ENCODE measurements around the gene ANTXR1. TPM values are rescaled to one million over a fixed set of nuclear protein-coding genes. Genes with fewer than 3 reads are reported as not detected.

The ANTXR1 gene
- total and polyA plus RNA-seq, 2 of the 8 experiments (the other 6 are each of a cell fraction or from before 2014, with no cell fraction given), result 15.8 to 44.3 TPM

DNA sequence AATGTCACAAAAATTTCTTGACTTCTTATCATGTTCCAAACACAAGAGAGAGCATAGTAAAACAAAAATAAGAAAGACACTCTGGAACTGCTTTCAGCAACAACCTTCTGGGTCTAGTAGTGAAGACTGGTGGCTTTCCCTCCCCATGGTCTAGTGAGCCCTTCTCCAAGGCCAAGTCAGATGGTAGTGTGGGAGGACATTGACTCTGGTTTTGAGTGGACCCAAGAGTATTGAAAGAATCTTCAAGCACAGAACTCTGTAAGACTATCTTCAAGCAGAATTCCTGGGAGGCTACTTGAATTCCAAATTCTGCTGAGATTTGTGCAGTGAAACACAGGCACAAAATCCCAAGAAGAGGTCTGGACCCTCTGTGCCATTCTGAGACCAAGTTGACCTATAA, 21.1 kb downstream of the ANTXR1 start (continued):
- TF ChIP-seq, protein P1, sequence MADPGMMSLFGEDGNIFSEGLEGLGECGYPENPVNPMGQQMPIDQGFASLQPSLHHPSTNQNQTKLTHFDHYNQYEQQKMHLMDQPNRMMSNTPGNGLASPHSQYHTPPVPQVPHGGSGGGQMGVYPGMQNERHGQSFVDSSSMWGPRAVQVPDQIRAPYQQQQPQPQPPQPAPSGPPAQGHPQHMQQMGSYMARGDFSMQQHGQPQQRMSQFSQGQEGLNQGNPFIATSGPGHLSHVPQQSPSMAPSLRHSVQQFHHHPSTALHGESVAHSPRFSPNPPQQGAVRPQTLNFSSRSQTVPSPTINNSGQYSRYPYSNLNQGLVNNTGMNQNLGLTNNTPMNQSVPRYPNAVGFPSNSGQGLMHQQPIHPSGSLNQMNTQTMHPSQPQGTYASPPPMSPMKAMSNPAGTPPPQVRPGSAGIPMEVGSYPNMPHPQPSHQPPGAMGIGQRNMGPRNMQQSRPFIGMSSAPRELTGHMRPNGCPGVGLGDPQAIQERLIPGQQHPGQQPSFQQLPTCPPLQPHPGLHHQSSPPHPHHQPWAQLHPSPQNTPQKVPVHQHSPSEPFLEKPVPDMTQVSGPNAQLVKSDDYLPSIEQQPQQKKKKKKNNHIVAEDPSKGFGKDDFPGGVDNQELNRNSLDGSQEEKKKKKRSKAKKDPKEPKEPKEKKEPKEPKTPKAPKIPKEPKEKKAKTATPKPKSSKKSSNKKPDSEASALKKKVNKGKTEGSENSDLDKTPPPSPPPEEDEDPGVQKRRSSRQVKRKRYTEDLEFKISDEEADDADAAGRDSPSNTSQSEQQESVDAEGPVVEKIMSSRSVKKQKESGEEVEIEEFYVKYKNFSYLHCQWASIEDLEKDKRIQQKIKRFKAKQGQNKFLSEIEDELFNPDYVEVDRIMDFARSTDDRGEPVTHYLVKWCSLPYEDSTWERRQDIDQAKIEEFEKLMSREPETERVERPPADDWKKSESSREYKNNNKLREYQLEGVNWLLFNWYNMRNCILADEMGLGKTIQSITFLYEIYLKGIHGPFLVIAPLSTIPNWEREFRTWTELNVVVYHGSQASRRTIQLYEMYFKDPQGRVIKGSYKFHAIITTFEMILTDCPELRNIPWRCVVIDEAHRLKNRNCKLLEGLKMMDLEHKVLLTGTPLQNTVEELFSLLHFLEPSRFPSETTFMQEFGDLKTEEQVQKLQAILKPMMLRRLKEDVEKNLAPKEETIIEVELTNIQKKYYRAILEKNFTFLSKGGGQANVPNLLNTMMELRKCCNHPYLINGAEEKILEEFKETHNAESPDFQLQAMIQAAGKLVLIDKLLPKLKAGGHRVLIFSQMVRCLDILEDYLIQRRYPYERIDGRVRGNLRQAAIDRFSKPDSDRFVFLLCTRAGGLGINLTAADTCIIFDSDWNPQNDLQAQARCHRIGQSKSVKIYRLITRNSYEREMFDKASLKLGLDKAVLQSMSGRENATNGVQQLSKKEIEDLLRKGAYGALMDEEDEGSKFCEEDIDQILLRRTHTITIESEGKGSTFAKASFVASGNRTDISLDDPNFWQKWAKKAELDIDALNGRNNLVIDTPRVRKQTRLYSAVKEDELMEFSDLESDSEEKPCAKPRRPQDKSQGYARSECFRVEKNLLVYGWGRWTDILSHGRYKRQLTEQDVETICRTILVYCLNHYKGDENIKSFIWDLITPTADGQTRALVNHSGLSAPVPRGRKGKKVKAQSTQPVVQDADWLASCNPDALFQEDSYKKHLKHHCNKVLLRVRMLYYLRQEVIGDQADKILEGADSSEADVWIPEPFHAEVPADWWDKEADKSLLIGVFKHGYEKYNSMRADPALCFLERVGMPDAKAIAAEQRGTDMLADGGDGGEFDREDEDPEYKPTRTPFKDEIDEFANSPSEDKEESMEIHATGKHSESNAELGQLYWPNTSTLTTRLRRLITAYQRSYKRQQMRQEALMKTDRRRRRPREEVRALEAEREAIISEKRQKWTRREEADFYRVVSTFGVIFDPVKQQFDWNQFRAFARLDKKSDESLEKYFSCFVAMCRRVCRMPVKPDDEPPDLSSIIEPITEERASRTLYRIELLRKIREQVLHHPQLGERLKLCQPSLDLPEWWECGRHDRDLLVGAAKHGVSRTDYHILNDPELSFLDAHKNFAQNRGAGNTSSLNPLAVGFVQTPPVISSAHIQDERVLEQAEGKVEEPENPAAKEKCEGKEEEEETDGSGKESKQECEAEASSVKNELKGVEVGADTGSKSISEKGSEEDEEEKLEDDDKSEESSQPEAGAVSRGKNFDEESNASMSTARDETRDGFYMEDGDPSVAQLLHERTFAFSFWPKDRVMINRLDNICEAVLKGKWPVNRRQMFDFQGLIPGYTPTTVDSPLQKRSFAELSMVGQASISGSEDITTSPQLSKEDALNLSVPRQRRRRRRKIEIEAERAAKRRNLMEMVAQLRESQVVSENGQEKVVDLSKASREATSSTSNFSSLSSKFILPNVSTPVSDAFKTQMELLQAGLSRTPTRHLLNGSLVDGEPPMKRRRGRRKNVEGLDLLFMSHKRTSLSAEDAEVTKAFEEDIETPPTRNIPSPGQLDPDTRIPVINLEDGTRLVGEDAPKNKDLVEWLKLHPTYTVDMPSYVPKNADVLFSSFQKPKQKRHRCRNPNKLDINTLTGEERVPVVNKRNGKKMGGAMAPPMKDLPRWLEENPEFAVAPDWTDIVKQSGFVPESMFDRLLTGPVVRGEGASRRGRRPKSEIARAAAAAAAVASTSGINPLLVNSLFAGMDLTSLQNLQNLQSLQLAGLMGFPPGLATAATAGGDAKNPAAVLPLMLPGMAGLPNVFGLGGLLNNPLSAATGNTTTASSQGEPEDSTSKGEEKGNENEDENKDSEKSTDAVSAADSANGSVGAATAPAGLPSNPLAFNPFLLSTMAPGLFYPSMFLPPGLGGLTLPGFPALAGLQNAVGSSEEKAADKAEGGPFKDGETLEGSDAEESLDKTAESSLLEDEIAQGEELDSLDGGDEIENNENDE (IDR thresholded peaks at IDR 0.05; ENCODE audit: insufficient replicate concordance, low read length), result no peak
- TF ChIP-seq POU5F1 (IDR thresholded peaks at IDR 0.05; ENCODE audit: low read depth, low read length) (no peak), NRF1 (IDR thresholded peaks at IDR 0.05; ENCODE audit: low read depth, low read length) (no peak), EZH2 (IDR thresholded peaks at IDR 0.05; ENCODE audit: low read depth, low read length, severe bottlenecking) (no peak), MAFK (IDR thresholded peaks at IDR 0.05; ENCODE audit: low read depth, low read length) (no peak), SUZ12 (IDR thresholded peaks at IDR 0.05; ENCODE audit: low read length) (no peak)
- TF ChIP-seq, protein P2, sequence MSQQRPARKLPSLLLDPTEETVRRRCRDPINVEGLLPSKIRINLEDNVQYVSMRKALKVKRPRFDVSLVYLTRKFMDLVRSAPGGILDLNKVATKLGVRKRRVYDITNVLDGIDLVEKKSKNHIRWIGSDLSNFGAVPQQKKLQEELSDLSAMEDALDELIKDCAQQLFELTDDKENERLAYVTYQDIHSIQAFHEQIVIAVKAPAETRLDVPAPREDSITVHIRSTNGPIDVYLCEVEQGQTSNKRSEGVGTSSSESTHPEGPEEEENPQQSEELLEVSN (IDR thresholded peaks at IDR 0.05), result no peak

Data from H1 (cell line).